Mesendoderm (in vitro differentiated cells): ENCODE results near the gene STX12.

ENCODE experiments used
- DNase-seq: peaks from one replicate; pipeline ENCODE4 v3.0.0; 2013
- H2AK5ac ChIP-seq: 2 replicates; pipeline ENCODE4 v1.6.1; 2013; ENCODE audit warnings: low read length, inconsistent platforms
- H2BK120ac ChIP-seq: 2 replicates; pipeline ENCODE4 v1.6.1; 2013; ENCODE audit warnings: low read depth, mild to moderate bottlenecking, low read length, moderate library complexity, mixed read lengths
- H2BK15ac ChIP-seq: replicated peaks from 2 replicates; pipeline ENCODE4 v1.6.1; 2013; ENCODE audit warnings: low read depth, mild to moderate bottlenecking, moderate library complexity
- H2BK5ac ChIP-seq: 2 replicates; pipeline ENCODE4 v1.6.1; 2013; ENCODE audit warnings: low read length, inconsistent platforms
- H3K18ac ChIP-seq: 2 replicates; pipeline ENCODE4 v1.6.1; 2013; ENCODE audit warnings: mild to moderate bottlenecking, low read length, mixed read lengths
- H3K23ac ChIP-seq: one replicate; pipeline ENCODE4 v1.6.1; 2013; ENCODE audit warnings: low read length
- H3K27ac ChIP-seq: 2 replicates; pipeline ENCODE4 v1.5.1; 2013; ENCODE audit warnings: low read depth, mild to moderate bottlenecking, inconsistent platforms, low read length, moderate library complexity
- H3K27me3 ChIP-seq: 2 replicates; pipeline ENCODE4 v1.6.1; 2013; ENCODE audit warnings: low read length, control low read depth, mild to moderate bottlenecking, inconsistent platforms; ENCODE audit not compliant: insufficient read depth, poor library complexity
- H3K36me3 ChIP-seq: 2 replicates; pipeline ENCODE4 v1.6.1; 2013; ENCODE audit warnings: low read length, inconsistent platforms; ENCODE audit not compliant: control insufficient read depth, insufficient read depth
- H3K4ac ChIP-seq: one replicate; pipeline ENCODE4 v1.6.1; 2013; ENCODE audit warnings: low read depth, mild to moderate bottlenecking, low read length, moderate library complexity
- H3K4me1 ChIP-seq: 2 replicates; pipeline ENCODE4 v1.6.1; 2013; ENCODE audit warnings: low read depth, low read length, inconsistent platforms; ENCODE audit not compliant: control insufficient read depth
- H3K4me2 ChIP-seq: 2 replicates; pipeline ENCODE4 v1.6.1; 2013; ENCODE audit warnings: low read length
- H3K4me3 ChIP-seq: 2 replicates; pipeline ENCODE4 v1.5.1; 2013; ENCODE audit warnings: mild to moderate bottlenecking, low read length
- H3K56ac ChIP-seq: one replicate; pipeline ENCODE4 v1.6.1; 2013; ENCODE audit warnings: low read length
- H3K79me1 ChIP-seq: 2 replicates; pipeline ENCODE4 v1.6.1; 2013; ENCODE audit warnings: low read length, inconsistent platforms
- H3K79me2 ChIP-seq: 2 replicates; pipeline ENCODE4 v1.6.1; 2013; ENCODE audit warnings: mild to moderate bottlenecking, low read length; ENCODE audit not compliant: control insufficient read depth, insufficient read depth
- H3K9ac ChIP-seq: 2 replicates; pipeline ENCODE4 v1.6.1; 2013; ENCODE audit warnings: low read length, inconsistent platforms
- H4K5ac ChIP-seq: one replicate; pipeline ENCODE4 v1.6.1; 2013; ENCODE audit warnings: low read length
- H4K8ac ChIP-seq: one replicate; pipeline ENCODE4 v1.6.1; 2013; ENCODE audit warnings: low read depth, mild to moderate bottlenecking, control low read depth, low read length, moderate library complexity
- WGBS: extraction: QIAGEN DNeasy Blood & Tissue Kit; methylation state at CpG from one replicate; pipeline ENCODE4 v1.1.7; 2013; ENCODE audit warnings: low lambda C conversion rate, missing lambda C conversion rate; ENCODE audit not compliant: insufficient coverage; ENCODE audit errors: extremely low coverage; 5-methylcytosine and 5-hydroxymethylcytosine counted together

The STX12 gene

DNA sequence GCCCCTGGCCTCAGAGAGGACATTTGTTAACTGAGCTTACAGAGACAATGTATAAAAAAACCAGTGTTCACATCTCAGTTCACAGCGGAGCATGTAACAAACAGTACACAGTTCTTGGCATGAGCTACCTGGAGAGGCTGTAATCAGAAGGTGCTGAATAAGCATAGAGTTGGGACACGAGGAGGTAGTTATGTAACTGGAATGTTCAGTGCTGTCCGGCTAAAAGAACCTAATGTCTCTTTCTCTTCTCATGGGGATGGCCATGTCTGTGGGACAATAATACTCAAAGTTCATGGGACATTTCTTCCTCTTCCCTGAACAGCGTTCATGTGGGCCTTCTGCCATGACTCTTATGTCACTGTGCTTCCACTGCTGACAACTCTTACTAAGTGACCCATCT, 17.2 kb upstream of the STX12 start:
- H2BK120ac ChIP-seq: no peak overlapping the region
- no peak overlapping the region for H3K4ac ChIP-seq
- H3K79me1 ChIP-seq: no peaks in the 10 kb centered on the region
- no peaks in the 10 kb centered on the region for H3K79me2 ChIP-seq
- H3K27me3 ChIP-seq: no peaks in the 10 kb centered on the region
- H3K56ac ChIP-seq: no peak overlapping the region
- no peak overlapping the region for H3K27ac ChIP-seq
- H4K5ac ChIP-seq: no peak overlapping the region
- H3K4me2 ChIP-seq: no peak overlapping the region
- no peak overlapping the region for H3K18ac ChIP-seq
- no peak overlapping the region for H4K8ac ChIP-seq
- H2BK15ac ChIP-seq: no peak overlapping the region
- no peaks in the 10 kb centered on the region for H3K4me1 ChIP-seq
- no peak overlapping the region for H2AK5ac ChIP-seq
- WGBS: no CpG with 5 or more reads among the region's 4 CpGs
- no peaks in the 10 kb centered on the region for H3K36me3 ChIP-seq
- H3K4me3 ChIP-seq: no peak overlapping the region
- H3K9ac ChIP-seq: no peak overlapping the region
- no peak overlapping the region for H3K23ac ChIP-seq
- no peak overlapping the region for H2BK5ac ChIP-seq
- DNase-seq: no peak

DNA sequence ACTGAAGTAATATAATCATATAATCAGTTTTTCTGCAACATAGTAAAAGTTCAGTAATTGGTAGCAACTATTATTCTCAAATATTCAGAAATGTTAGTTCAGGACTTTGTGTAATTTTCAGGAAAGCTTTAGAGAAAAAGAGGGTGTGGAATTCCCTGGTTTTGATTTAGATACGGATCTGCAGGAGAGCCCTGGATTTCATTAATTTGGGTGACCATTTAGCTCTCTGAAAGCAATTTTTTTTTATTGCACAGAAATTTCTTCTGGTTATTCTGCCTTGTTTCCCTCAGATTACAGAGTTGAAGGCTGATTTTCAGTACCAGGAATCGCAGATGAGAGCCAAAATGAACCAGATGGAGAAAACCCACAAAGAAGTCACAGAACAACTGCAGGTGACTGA, 13.8 kb upstream of the STX12 start:
- no peak overlapping the region for H3K56ac ChIP-seq
- no CpG with 5 or more reads among the region's 2 CpGs for WGBS
- H3K27ac ChIP-seq: no peak overlapping the region
- no peak for DNase-seq
- no peak overlapping the region for H2BK120ac ChIP-seq
- no peak overlapping the region for H3K4me3 ChIP-seq
- no peak overlapping the region for H2BK15ac ChIP-seq
- no peaks in the 10 kb centered on the region for H3K79me1 ChIP-seq
- no peak overlapping the region for H3K9ac ChIP-seq
- no peak overlapping the region for H2AK5ac ChIP-seq
- no peaks in the 10 kb centered on the region for H3K27me3 ChIP-seq
- H3K4me2 ChIP-seq: no peak overlapping the region
- no peak overlapping the region for H3K4ac ChIP-seq
- no peak overlapping the region for H4K8ac ChIP-seq
- no peaks in the 10 kb centered on the region for H3K4me1 ChIP-seq
- no peaks in the 10 kb centered on the region for H3K36me3 ChIP-seq
- no peak overlapping the region for H4K5ac ChIP-seq
- no peak overlapping the region for H2BK5ac ChIP-seq
- H3K18ac ChIP-seq: no peak overlapping the region
- no peak overlapping the region for H3K23ac ChIP-seq
- H3K79me2 ChIP-seq: no peaks in the 10 kb centered on the region

DNA sequence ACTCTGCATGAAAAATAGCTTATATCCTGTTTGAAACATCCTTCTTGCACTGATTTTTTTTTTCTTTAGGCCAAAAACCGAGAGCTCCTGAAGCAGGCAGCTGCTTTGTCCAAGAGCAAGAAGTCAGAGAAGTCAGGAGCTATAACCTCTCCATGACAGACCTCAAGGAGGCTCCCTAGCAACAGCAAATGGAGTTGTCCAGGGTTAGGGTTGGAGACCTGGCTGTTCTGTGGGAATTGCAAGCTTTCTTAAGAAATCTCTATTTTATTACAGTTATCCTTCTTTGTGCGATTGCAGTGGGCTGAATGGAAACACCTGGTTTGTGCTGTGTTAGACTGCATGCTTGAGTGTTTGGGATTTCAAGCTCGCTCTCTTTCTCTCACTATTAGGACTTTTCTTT, 12.6 kb upstream of the STX12 start:
- Histone ChIP-seq H2BK15ac (no peak overlapping the region), H3K36me3 (no peaks in the 10 kb centered on the region), H3K4ac (no peak overlapping the region), H3K27me3 (no peaks in the 10 kb centered on the region), H3K79me2 (no peaks in the 10 kb centered on the region), H3K79me1 (no peaks in the 10 kb centered on the region), H2AK5ac (no peak overlapping the region), H4K8ac (no peak overlapping the region), H3K4me1 (no peaks in the 10 kb centered on the region), H3K27ac (no peak overlapping the region), H2BK5ac (no peak overlapping the region), H2BK120ac (no peak overlapping the region), H4K5ac (no peak overlapping the region), H3K9ac (no peak overlapping the region), H3K56ac (no peak overlapping the region), H3K23ac (no peak overlapping the region), H3K18ac (no peak overlapping the region), H3K4me3 (no peak overlapping the region), H3K4me2 (no peak overlapping the region)
- no CpG with 5 or more reads among the region's 3 CpGs for WGBS
- DNase-seq: peak; percentile 28

- H3K36me3 ChIP-seq: no peaks in the 10 kb centered on the region
- H3K23ac ChIP-seq: no peak overlapping the region
- WGBS: no CpG with 5 or more reads among the region's 1 CpG
- no peak for DNase-seq
- no peak overlapping the region for H3K4me2 ChIP-seq
- no peaks in the 10 kb centered on the region for H3K79me1 ChIP-seq
- H2AK5ac ChIP-seq: no peak overlapping the region
- no peaks in the 10 kb centered on the region for H3K79me2 ChIP-seq
- no peak overlapping the region for H3K27ac ChIP-seq
- no peak overlapping the region for H3K4ac ChIP-seq
- no peaks in the 10 kb centered on the region for H3K27me3 ChIP-seq
- H2BK15ac ChIP-seq: no peak overlapping the region
- no peak overlapping the region for H4K5ac ChIP-seq
- H2BK120ac ChIP-seq: no peak overlapping the region
- H3K56ac ChIP-seq: no peak overlapping the region
- H4K8ac ChIP-seq: no peak overlapping the region
- no peaks in the 10 kb centered on the region for H3K4me1 ChIP-seq
- H2BK5ac ChIP-seq: no peak overlapping the region
- no peak overlapping the region for H3K18ac ChIP-seq
- H3K4me3 ChIP-seq: no peak overlapping the region
- no peak overlapping the region for H3K9ac ChIP-seq
Measured at GRCh38 chr1:27762033-27762432, 11.0 kb upstream of the STX12 start.

DNA sequence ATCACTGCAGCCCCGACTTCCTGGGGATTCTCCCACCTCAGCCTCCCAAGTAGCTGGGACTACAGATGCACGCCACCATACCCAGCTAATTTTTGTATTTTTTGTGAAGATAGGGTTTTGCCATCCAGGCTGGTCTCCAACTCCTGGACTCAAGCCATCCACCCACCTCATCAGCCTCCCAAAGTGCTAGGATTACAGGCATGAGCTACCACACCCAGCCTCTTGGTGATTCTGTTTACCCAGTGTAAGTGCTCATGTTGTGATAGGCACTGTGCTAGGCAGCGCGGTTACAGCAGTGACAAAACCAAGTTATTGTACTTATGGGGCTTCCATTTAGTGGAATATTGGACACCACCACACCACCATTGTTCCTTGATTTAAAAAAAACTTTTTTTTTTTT, 9.7 kb upstream of the STX12 start:
- no CpG with 5 or more reads among the region's 4 CpGs for WGBS
- H3K18ac ChIP-seq: no peak overlapping the region

DNA sequence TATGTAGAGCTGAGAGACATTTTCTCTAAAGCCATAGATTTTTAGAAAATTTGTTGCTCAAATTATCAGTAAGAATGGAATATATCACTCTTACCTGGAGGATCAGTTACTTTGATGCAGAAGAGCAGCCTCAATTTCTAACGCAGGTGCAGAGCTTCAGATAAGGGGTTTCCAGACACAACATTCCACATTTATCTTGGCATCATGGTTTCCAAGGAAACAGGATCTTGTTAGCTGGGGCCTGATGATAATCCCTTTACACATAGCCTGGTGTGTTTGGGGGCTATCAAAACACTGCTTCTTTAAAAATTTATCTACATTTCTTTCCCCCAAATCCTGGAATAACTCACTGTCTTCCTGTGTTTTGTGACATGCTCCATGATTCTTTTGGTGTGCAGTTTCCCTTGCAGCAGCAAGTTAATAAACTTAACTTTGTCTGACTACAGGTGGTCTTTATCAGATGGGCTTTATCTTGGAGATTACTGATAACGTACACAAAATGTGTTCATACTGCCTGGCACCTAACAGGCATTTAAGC, 2.7 kb upstream of the STX12 start:
- Histone ChIP-seq H3K23ac (no peak overlapping the region), H3K9ac (no peak overlapping the region), H3K27ac (no peak overlapping the region), H3K79me1 (peaks cover 8% of the 10 kb centered on the region), H3K56ac (no peak overlapping the region), H4K5ac (no peak overlapping the region), H2BK120ac (no peak overlapping the region), H3K4ac (no peak overlapping the region), H4K8ac (no peak overlapping the region), H3K27me3 (no peaks in the 10 kb centered on the region), H3K79me2 (peaks cover 6% of the 10 kb centered on the region), H3K36me3 (no peaks in the 10 kb centered on the region), H2BK15ac (no peak overlapping the region), H2BK5ac (no peak overlapping the region), H3K4me2 (no peak overlapping the region), H3K18ac (no peak overlapping the region), H3K4me3 (no peak overlapping the region), H2AK5ac (no peak overlapping the region), H3K4me1 (peaks cover 6% of the 10 kb centered on the region)
- peak; percentile 90 for DNase-seq
- WGBS: no CpG with 5 or more reads among the region's 2 CpGs

More for the DNA sequence above, 9.7 kb upstream of the STX12 start:
- Histone ChIP-seq H3K4me3 (no peak overlapping the region), H4K8ac (no peak overlapping the region), H3K4me1 (no peaks in the 10 kb centered on the region), H3K79me2 (no peaks in the 10 kb centered on the region), H2BK5ac (no peak overlapping the region), H4K5ac (no peak overlapping the region), H2BK120ac (no peak overlapping the region), H3K56ac (no peak overlapping the region), H3K23ac (no peak overlapping the region), H3K4ac (no peak overlapping the region), H3K4me2 (no peak overlapping the region), H3K27ac (no peak overlapping the region), H3K9ac (no peak overlapping the region), H3K79me1 (no peaks in the 10 kb centered on the region), H3K36me3 (no peaks in the 10 kb centered on the region), H2AK5ac (no peak overlapping the region), H2BK15ac (no peak overlapping the region), H3K27me3 (no peaks in the 10 kb centered on the region)
- DNase-seq: no peak
